GM23338 (cell line): ENCODE data around the gene PURA. TPM values are rescaled to one million over a fixed set of nuclear protein-coding genes. Genes with fewer than 3 reads are reported as not detected.

ENCODE experiments used
- ATAC-seq: fragments of 200-7000 bp; cut with Tn5 transposase; 3 replicates; pipeline ENCODE4 v1.9.1; 2020
- DNase-seq: peaks from one replicate; pipeline ENCODE4 v3.0.0-alpha.2; 2015; ENCODE audit warnings: low spot score
- H2AFZ ChIP-seq: fragments of 200-600 bp; sonication (generic); 2 replicates; pipeline ENCODE4 v1.8.0; 2016; ENCODE audit warnings: antibody characterized with exemption, mild to moderate bottlenecking, moderate library complexity
- H3F3A ChIP-seq: fragments of 200-600 bp; sonication (generic); replicated peaks from 2 replicates; pipeline ENCODE4 v1.8.0; 2017; ENCODE audit warnings: antibody characterized with exemption, mixed run types, low read depth
- H3K27ac ChIP-seq: fragments of 200-600 bp; sonication (generic); 2 replicates; pipeline ENCODE4 v1.6.1; 2016; ENCODE audit warnings: low read depth
- H3K27me3 ChIP-seq: fragments of 200-600 bp; sonication (generic); 2 replicates; pipeline ENCODE4 v1.8.0; 2016; ENCODE audit warnings: mild to moderate bottlenecking, mixed run types, moderate library complexity; ENCODE audit not compliant: insufficient read depth
- H3K36me3 ChIP-seq: fragments of 200-600 bp; sonication (generic); 2 replicates; pipeline ENCODE4 v1.8.0; 2016; ENCODE audit warnings: mild to moderate bottlenecking; ENCODE audit not compliant: insufficient read depth
- H3K4me1 ChIP-seq: fragments of 200-600 bp; sonication (generic); 2 replicates; pipeline ENCODE4 v1.8.0; 2016; ENCODE audit warnings: mild to moderate bottlenecking, moderate library complexity; ENCODE audit not compliant: insufficient read depth
- H3K4me2 ChIP-seq: fragments of 200-600 bp; sonication (generic); 2 replicates; pipeline ENCODE4 v1.7.1; 2017; ENCODE audit warnings: mixed run types
- H3K4me3 ChIP-seq: fragments of 200-600 bp; sonication (generic); 2 replicates; pipeline ENCODE4 v1.6.1; 2016; ENCODE audit warnings: mixed run types
- H3K79me2 ChIP-seq: fragments of 200-600 bp; sonication (generic); replicated peaks from 2 replicates; pipeline ENCODE4 v1.8.0; 2017; ENCODE audit warnings: mild to moderate bottlenecking; ENCODE audit not compliant: insufficient read depth
- H3K9me2 ChIP-seq: fragments of 200-600 bp; sonication (generic); 2 replicates; pipeline ENCODE4 v1.8.0; 2017; ENCODE audit not compliant: insufficient read depth
- H4K20me1 ChIP-seq: fragments of 200-600 bp; sonication (generic); replicated peaks from 2 replicates; pipeline ENCODE4 v1.8.0; 2017; ENCODE audit warnings: mild to moderate bottlenecking; ENCODE audit not compliant: insufficient read depth
- H3K27ac Mint-ChIP-seq: 2 replicates; pipeline ENCODE4 v1.8.0; 2020; ENCODE audit warnings: inconsistent platforms, mild to moderate bottlenecking, moderate library complexity, mixed read lengths
- H3K27me3 Mint-ChIP-seq: 3 replicates; pipeline ENCODE4 v1.8.0; 2022; ENCODE audit warnings: low read depth, mild to moderate bottlenecking, moderate library complexity, mixed read lengths, inconsistent platforms; ENCODE audit not compliant: insufficient read depth, poor library complexity
- H3K36me3 Mint-ChIP-seq: 3 replicates; pipeline ENCODE4 v1.8.0; 2021; ENCODE audit warnings: low read depth, mild to moderate bottlenecking, inconsistent platforms, moderate library complexity, mixed read lengths
- H3K4me1 Mint-ChIP-seq: 3 replicates; pipeline ENCODE4 v1.8.0; 2020; ENCODE audit warnings: mild to moderate bottlenecking, inconsistent platforms, mixed read lengths
- H3K4me3 Mint-ChIP-seq: 3 replicates; pipeline ENCODE4 v1.8.0; 2021; ENCODE audit warnings: moderate library complexity, mild to moderate bottlenecking, inconsistent platforms, mixed read lengths
- H3K9me3 Mint-ChIP-seq: 3 replicates; pipeline ENCODE4 v1.8.0; 2020; ENCODE audit warnings: moderate library complexity, mild to moderate bottlenecking, inconsistent platforms, mixed read lengths
- CREB1 ChIP-seq: fragments of 250-450 bp; sonication (Bioruptor Pico); IDR thresholded peaks from 2 replicates; pipeline ENCODE4 v1.5.0; 2020; ENCODE audit warnings: low read depth, mild to moderate bottlenecking, moderate library complexity
- ETS1 ChIP-seq: IDR thresholded peaks from 2 replicates; pipeline ENCODE4 v1.6.1; 2016; ENCODE audit warnings: antibody characterized with exemption
- EZH2 ChIP-seq: fragments of 200-600 bp; sonication (generic); IDR thresholded peaks from one replicate; pipeline ENCODE4 v1.8.0; 2017; ENCODE audit warnings: antibody characterized with exemption, mild to moderate bottlenecking, low read depth; ENCODE audit not compliant: unreplicated experiment
- EZH2phosphoT487 ChIP-seq: fragments of 200-600 bp; sonication (generic); IDR thresholded peaks from one replicate; pipeline ENCODE4 v1.8.1; 2018; ENCODE audit warnings: antibody characterized with exemption; ENCODE audit not compliant: unreplicated experiment
- JUNB ChIP-seq: IDR thresholded peaks from one replicate; pipeline ENCODE4 v1.6.1; 2016; ENCODE audit warnings: antibody characterized with exemption; ENCODE audit not compliant: unreplicated experiment
- NANOG ChIP-seq: IDR thresholded peaks from 2 replicates; pipeline ENCODE4 v1.6.1; 2016; ENCODE audit warnings: antibody characterized with exemption, borderline replicate concordance
- POLR2AphosphoS5 ChIP-seq: IDR thresholded peaks from 2 replicates; pipeline ENCODE4 v1.6.1; 2016; ENCODE audit warnings: antibody characterized with exemption, low read depth
- REST ChIP-seq: IDR thresholded peaks from one replicate; pipeline ENCODE4 v1.6.1; 2018; ENCODE audit warnings: antibody characterized with exemption; ENCODE audit not compliant: unreplicated experiment
- STAT1 ChIP-seq: IDR thresholded peaks from one replicate; pipeline ENCODE4 v1.6.1; 2016; ENCODE audit warnings: antibody characterized with exemption; ENCODE audit not compliant: unreplicated experiment
- ZNF114 ChIP-seq: fragments of 250-450 bp; sonication (Bioruptor Pico); IDR thresholded peaks from 2 replicates; pipeline ENCODE4 v1.5.0; 2020; ENCODE audit warnings: mild to moderate bottlenecking, moderate library complexity
- ZNF331 ChIP-seq: fragments of 250-450 bp; sonication (Bioruptor Pico); IDR thresholded peaks from 2 replicates; pipeline ENCODE4 v1.5.0; 2020; ENCODE audit warnings: low read depth, mild to moderate bottlenecking, moderate library complexity
- ZNF462 ChIP-seq: fragments of 250-450 bp; sonication (Bioruptor Pico); IDR thresholded peaks from 2 replicates; pipeline ENCODE4 v1.5.0; 2020; ENCODE audit warnings: mild to moderate bottlenecking, moderate library complexity
- polyA plus RNA-seq: library from polyadenylated mRNA; unstranded; fragments of >200 nt; fragmentation: Nextera tagmentation; extraction: Ambion mirVana; gene quantifications from 2 replicates; pipeline ENCODE4 v1.2.1, GENCODE V29; 2016
- total RNA-seq: library from RNA; depleted of rRNA; stranded (reverse); fragments of >200 nt; shearing (Covaris generic); gene quantifications from 2 replicates; pipeline ENCODE4 v1.2.3, GENCODE V29; 2014
- TF ChIP-seq, protein P1 (sequence below), 2 experiments: fragments of 200-600 bp in 1 of 2; sonication (generic) in 1 of 2; conservative IDR thresholded peaks; 2 replicates each; pipeline versions ENCODE4 v1.5.1 to v1.6.1; 2016 to 2017; ENCODE audit warnings: antibody characterized with exemption in 2 of 2, low read depth in 2 of 2, mild to moderate bottlenecking in 2 of 2, moderate library complexity in 1 of 2

PURA gene
- total and polyA plus RNA-seq, 2 experiments from 2014 or later = 1.5 to 2.3 TPM

DNA sequence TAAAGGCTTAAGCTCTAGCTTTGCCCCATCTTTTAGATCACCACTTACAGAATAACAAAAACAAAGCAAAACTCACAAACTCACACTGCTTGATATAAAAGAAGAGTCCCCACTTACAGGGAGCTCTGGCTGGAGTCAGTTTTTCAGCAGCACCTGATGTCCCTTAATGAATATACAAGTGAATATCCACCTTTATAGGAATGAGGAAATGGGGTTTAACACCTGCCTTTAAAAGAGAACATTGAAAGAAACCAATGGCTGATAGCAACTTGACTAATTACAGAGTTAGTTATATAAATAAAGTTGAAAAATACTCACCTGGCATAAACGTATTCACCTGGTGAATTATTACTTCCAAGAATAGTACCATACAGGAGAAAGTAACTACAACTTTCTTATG, 20.7 kb upstream of the PURA start:
- no peaks in the 10 kb centered on the region for H3K27me3 Mint-ChIP-seq

More for the DNA sequence above, 20.7 kb upstream of the PURA start:
- H3K27me3 ChIP-seq = peaks cover 7% of the 10 kb centered on the region; the same call in 1 of the 2 replicates
- no peaks in the 10 kb centered on the region for H3K9me3 Mint-ChIP-seq
- H3K4me3 ChIP-seq = no peak overlapping the region
- no peaks in the 10 kb centered on the region for H3K9me2 ChIP-seq
- no peak overlapping the region for H2AFZ ChIP-seq
- no peaks in the 10 kb centered on the region for H4K20me1 ChIP-seq
- DNase-seq (no peak), ATAC-seq (no peak)
- H3K27ac Mint-ChIP-seq = no peak overlapping the region
- H3K79me2 ChIP-seq = no peaks in the 10 kb centered on the region
- H3F3A ChIP-seq = no peaks in the 10 kb centered on the region
- no peaks in the 10 kb centered on the region for H3K4me1 ChIP-seq
- no peaks in the 10 kb centered on the region for H3K36me3 ChIP-seq
- H3K4me2 ChIP-seq = no peak overlapping the region
- no peaks in the 10 kb centered on the region for H3K36me3 Mint-ChIP-seq
- H3K4me1 Mint-ChIP-seq = no peaks in the 10 kb centered on the region
- no peak overlapping the region for H3K27ac ChIP-seq
- no peak for TF ChIP-seq REST
- no peak for TF ChIP-seq ZNF462 (CRISPR knock-in tag)
- no peak for TF ChIP-seq EZH2
- TF ChIP-seq, protein P1, sequence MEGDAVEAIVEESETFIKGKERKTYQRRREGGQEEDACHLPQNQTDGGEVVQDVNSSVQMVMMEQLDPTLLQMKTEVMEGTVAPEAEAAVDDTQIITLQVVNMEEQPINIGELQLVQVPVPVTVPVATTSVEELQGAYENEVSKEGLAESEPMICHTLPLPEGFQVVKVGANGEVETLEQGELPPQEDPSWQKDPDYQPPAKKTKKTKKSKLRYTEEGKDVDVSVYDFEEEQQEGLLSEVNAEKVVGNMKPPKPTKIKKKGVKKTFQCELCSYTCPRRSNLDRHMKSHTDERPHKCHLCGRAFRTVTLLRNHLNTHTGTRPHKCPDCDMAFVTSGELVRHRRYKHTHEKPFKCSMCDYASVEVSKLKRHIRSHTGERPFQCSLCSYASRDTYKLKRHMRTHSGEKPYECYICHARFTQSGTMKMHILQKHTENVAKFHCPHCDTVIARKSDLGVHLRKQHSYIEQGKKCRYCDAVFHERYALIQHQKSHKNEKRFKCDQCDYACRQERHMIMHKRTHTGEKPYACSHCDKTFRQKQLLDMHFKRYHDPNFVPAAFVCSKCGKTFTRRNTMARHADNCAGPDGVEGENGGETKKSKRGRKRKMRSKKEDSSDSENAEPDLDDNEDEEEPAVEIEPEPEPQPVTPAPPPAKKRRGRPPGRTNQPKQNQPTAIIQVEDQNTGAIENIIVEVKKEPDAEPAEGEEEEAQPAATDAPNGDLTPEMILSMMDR (conservative IDR thresholded peaks at IDR 0.05; ENCODE audit: low read depth in 2 of 2) = no peak
- TF ChIP-seq EZH2phosphoT487 = no peak
- TF ChIP-seq POLR2AphosphoS5 = no peak
- no peak for TF ChIP-seq ZNF114 (CRISPR knock-in tag)
- no peak for TF ChIP-seq NANOG
- TF ChIP-seq ZNF331 (CRISPR knock-in tag) = no peak
- TF ChIP-seq ETS1 = no peak
- TF ChIP-seq STAT1 = no peak
- no peak for TF ChIP-seq CREB1 (CRISPR knock-in tag)
- TF ChIP-seq JUNB = no peak
- no peak overlapping the region for H3K4me3 Mint-ChIP-seq
